ENCODE data around the gene C19orf53. TPM values are rescaled to one million over a fixed set of nuclear protein-coding genes. Genes with fewer than 3 reads are reported as not detected.
A peak's percentile ranks its signal among the peaks of the same experiment; 100 is the strongest.
"Not testable (repeated sequence)": the region's sequence is repeated elsewhere in the genome, so short reads cannot be mapped to it uniquely, and the experiment has no call there.

C19orf53 gene
- total RNA-seq, 6 donors from 2014 or later, result 9.4 to 158 (median 96.5) TPM

- H3K27ac ChIP-seq, result peak overlapping the region in 1 of 4 donors; percentile 57
- H3K4me3 ChIP-seq, result no peak overlapping the region
- 21 to 22% methylated on average over 17 of the region's 17 CpGs for WGBS, 2 donors
- DNase-seq (peak; percentile 84 to 87), ATAC-seq (ENCODE audit: low FRiP score in 2 of 2) (peak; percentile 48 to 81)
- TF ChIP-seq POLR2AphosphoS5 (IDR thresholded peaks at IDR 0.05) (peak in 1 of 2 donors; percentile 37), POLR2A (IDR thresholded peaks at IDR 0.05) (no peak), CTCF (IDR thresholded peaks at IDR 0.05) (peak; percentile 64 to 83 (median 75))
- peaks cover 50 to 66% (median 54%) of the 10 kb centered on the region in 4 donors for H3K4me1 ChIP-seq
- H3K27me3 ChIP-seq, result no peaks in the 10 kb centered on the region
- no peaks in the 10 kb centered on the region for H3K36me3 ChIP-seq
- no peaks in the 10 kb centered on the region for H3K9me3 ChIP-seq
Observed at GRCh38 chr19:13784731-13785452, 10.6 kb downstream of the C19orf53 start.

GRCh38 chr19:13788991-13789390 lies 14.7 kb downstream of the C19orf53 start:
- peak overlapping the region; percentile 68 to 88 (median 86) for H3K27ac ChIP-seq
- 27 to 39% methylated on average over 8 of the region's 8 CpGs for WGBS, 2 donors
- TF ChIP-seq CTCF (IDR thresholded peaks at IDR 0.05), result no peak
- TF ChIP-seq POLR2A (IDR thresholded peaks at IDR 0.05), result peak in 1 of 4 donors; percentile 17
- peak in 1 of 2 donors; percentile 27 for TF ChIP-seq POLR2AphosphoS5 (IDR thresholded peaks at IDR 0.05)
- H3K4me3 ChIP-seq, result no peak overlapping the region
- peak in 1 of 2 donors; percentile 66 for ATAC-seq (ENCODE audit: low FRiP score in 2 of 2)
- no peaks in the 10 kb centered on the region for H3K36me3 ChIP-seq
- peak in 1 of 2 donors; percentile 69 for DNase-seq
- H3K4me1 ChIP-seq, result peaks cover 35 to 47% (median 43%) of the 10 kb centered on the region in 4 donors
- no peaks in the 10 kb centered on the region for H3K9me3 ChIP-seq
- no peaks in the 10 kb centered on the region for H3K27me3 ChIP-seq

GRCh38 chr19:13790354-13790753 lies 16.1 kb downstream of the C19orf53 start:
- TF ChIP-seq POLR2AphosphoS5 (IDR thresholded peaks at IDR 0.05) (no peak), EP300 (IDR thresholded peaks at IDR 0.05) (no peak), CTCF (IDR thresholded peaks at IDR 0.05) (no peak), POLR2A (IDR thresholded peaks at IDR 0.05) (no peak)
- ATAC-seq (ENCODE audit: low FRiP score in 2 of 2) (no peak), DNase-seq (peak in 1 of 2 donors; percentile 47)
- no peaks in the 10 kb centered on the region for H3K9me3 ChIP-seq
- WGBS, 2 donors, result 56 to 80% methylated on average over 8 of the region's 8 CpGs
- H3K36me3 ChIP-seq, result no peaks in the 10 kb centered on the region
- peaks cover 27 to 44% (median 37%) of the 10 kb centered on the region in 4 donors for H3K4me1 ChIP-seq
- peak overlapping the region in 1 of 4 donors; percentile 48 for H3K27ac ChIP-seq
- H3K4me3 ChIP-seq, result no peak overlapping the region
- no peaks in the 10 kb centered on the region for H3K27me3 ChIP-seq

- H3K36me3 ChIP-seq; ATAC-seq (ENCODE audit: low FRiP score in 2 of 2); H3K4me3 ChIP-seq; DNase-seq; H3K27me3 ChIP-seq; H3K9me3 ChIP-seq: not testable (repeated sequence)
- Histone ChIP-seq H3K4me1 (peaks cover 34 to 54% (median 47%) of the 10 kb centered on the region in 4 donors), H3K27ac (peak overlapping the region in 2 of 4 donors; percentile 92 to 96)
- WGBS, 2 donors, result 84 to 87% methylated on average over 9 of the region's 9 CpGs
Observed at GRCh38 chr19:13793317-13793716, 19.1 kb downstream of the C19orf53 start.

- no peaks in the 10 kb centered on the region for H3K9me3 ChIP-seq
- ATAC-seq (ENCODE audit: low FRiP score in 2 of 2) (peak; percentile 49 to 63), DNase-seq (peak in 1 of 2 donors; percentile 62)
- WGBS, 2 donors, result 1 to 4% methylated on average over 7 to 8 of the region's 8 CpGs
- H3K4me3 ChIP-seq, result peak overlapping the region; percentile 66 to 88 (median 78)
- no peaks in the 10 kb centered on the region for H3K36me3 ChIP-seq
- H3K4me1 ChIP-seq, result peaks cover 27 to 47% (median 38%) of the 10 kb centered on the region in 4 donors
- H3K27ac ChIP-seq, result peak overlapping the region; percentile 91 to 96 (median 92)
- no peaks in the 10 kb centered on the region for H3K27me3 ChIP-seq
- TF ChIP-seq CTCF (IDR thresholded peaks at IDR 0.05), result no peak
- TF ChIP-seq POLR2AphosphoS5 (IDR thresholded peaks at IDR 0.05), result peak; percentile 7 to 38
Observed at GRCh38 chr19:13794398-13794756, 20.1 kb downstream of the C19orf53 start.
